ENCODE measurements around the gene APH1B. TPM values are rescaled to one million over a fixed set of nuclear protein-coding genes. Genes with fewer than 3 reads are reported as not detected.

APH1B gene
- total and polyA plus RNA-seq, 9 of the 15 experiments (the other 6 are each of a cell fraction or from before 2014, with no cell fraction given) = 5.1 to 9.7 (median 7.0) TPM

DNA sequence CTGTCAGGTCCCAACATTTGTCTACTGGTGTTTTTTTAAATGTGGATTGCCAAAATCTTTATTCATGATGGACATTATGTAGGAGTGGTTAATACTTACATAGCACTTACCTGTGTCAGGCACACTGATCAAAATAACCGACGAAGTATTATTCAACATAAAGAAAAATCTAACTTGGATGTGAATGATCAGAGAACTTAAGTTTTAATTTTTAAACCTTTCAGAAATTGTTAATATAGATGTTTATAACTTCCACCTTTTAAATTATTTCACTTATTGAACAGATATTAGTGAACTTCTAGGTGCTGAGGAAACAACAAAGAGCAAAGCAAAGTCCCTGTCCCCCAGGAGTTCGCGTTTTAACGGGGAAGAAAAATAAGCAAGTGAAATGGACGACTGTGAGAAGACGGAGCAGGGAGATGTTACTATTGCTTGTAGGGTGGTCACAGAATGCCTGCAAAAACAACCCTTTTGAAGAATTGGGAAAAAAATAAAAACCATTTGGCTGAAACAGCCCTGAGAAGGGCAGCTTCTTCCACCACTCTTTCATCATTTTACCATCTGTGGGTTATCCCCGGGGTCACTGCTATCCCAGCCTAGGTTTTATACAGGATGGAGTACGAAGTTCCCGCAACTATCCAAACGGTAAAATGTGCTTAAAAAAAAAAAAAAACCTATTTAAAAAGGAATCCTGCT is 915 bp upstream of the APH1B start (continued):
- TF ChIP-seq, protein P1, sequence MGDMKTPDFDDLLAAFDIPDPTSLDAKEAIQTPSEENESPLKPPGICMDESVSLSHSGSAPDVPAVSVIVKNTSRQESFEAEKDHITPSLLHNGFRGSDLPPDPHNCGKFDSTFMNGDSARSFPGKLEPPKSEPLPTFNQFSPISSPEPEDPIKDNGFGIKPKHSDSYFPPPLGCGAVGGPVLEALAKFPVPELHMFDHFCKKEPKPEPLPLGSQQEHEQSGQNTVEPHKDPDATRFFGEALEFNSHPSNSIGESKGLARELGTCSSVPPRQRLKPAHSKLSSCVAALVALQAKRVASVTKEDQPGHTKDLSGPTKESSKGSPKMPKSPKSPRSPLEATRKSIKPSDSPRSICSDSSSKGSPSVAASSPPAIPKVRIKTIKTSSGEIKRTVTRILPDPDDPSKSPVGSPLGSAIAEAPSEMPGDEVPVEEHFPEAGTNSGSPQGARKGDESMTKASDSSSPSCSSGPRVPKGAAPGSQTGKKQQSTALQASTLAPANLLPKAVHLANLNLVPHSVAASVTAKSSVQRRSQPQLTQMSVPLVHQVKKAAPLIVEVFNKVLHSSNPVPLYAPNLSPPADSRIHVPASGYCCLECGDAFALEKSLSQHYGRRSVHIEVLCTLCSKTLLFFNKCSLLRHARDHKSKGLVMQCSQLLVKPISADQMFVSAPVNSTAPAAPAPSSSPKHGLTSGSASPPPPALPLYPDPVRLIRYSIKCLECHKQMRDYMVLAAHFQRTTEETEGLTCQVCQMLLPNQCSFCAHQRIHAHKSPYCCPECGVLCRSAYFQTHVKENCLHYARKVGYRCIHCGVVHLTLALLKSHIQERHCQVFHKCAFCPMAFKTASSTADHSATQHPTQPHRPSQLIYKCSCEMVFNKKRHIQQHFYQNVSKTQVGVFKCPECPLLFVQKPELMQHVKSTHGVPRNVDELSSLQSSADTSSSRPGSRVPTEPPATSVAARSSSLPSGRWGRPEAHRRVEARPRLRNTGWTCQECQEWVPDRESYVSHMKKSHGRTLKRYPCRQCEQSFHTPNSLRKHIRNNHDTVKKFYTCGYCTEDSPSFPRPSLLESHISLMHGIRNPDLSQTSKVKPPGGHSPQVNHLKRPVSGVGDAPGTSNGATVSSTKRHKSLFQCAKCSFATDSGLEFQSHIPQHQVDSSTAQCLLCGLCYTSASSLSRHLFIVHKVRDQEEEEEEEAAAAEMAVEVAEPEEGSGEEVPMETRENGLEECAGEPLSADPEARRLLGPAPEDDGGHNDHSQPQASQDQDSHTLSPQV (IDR thresholded peaks at IDR 0.05) = 0 out of 2 replicates have a peak, but pooled peaks have one; percentile 17
- no peak for TF ChIP-seq ZNF444 (CRISPR knock-in tag; IDR thresholded peaks at IDR 0.05)
- TF ChIP-seq NR4A1 (CRISPR knock-in tag; IDR thresholded peaks at IDR 0.05) = no peak
- 0 out of 2 replicates have a peak, but pooled peaks have one; percentile 34 for TF ChIP-seq NR4A1 (tag; IDR thresholded peaks at IDR 0.05)
- no peak for TF ChIP-seq MAFK (IDR thresholded peaks at IDR 0.05; ENCODE audit: low read length)
- TF ChIP-seq SMARCC2 (IDR thresholded peaks at IDR 0.05; ENCODE audit: low read depth) = 0 out of 2 replicates have a peak, but pooled peaks have one; percentile 52
- TF ChIP-seq, protein P2, sequence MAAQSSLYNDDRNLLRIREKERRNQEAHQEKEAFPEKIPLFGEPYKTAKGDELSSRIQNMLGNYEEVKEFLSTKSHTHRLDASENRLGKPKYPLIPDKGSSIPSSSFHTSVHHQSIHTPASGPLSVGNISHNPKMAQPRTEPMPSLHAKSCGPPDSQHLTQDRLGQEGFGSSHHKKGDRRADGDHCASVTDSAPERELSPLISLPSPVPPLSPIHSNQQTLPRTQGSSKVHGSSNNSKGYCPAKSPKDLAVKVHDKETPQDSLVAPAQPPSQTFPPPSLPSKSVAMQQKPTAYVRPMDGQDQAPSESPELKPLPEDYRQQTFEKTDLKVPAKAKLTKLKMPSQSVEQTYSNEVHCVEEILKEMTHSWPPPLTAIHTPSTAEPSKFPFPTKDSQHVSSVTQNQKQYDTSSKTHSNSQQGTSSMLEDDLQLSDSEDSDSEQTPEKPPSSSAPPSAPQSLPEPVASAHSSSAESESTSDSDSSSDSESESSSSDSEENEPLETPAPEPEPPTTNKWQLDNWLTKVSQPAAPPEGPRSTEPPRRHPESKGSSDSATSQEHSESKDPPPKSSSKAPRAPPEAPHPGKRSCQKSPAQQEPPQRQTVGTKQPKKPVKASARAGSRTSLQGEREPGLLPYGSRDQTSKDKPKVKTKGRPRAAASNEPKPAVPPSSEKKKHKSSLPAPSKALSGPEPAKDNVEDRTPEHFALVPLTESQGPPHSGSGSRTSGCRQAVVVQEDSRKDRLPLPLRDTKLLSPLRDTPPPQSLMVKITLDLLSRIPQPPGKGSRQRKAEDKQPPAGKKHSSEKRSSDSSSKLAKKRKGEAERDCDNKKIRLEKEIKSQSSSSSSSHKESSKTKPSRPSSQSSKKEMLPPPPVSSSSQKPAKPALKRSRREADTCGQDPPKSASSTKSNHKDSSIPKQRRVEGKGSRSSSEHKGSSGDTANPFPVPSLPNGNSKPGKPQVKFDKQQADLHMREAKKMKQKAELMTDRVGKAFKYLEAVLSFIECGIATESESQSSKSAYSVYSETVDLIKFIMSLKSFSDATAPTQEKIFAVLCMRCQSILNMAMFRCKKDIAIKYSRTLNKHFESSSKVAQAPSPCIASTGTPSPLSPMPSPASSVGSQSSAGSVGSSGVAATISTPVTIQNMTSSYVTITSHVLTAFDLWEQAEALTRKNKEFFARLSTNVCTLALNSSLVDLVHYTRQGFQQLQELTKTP (IDR thresholded peaks at IDR 0.05; ENCODE audit: low read depth in 1 of 2, partially characterized antibody in 2 of 2) = peak in 1 of 2 experiments; percentile 62
- TF ChIP-seq TRIM24 (IDR thresholded peaks at IDR 0.05) = no peak
- peak; percentile 59; the same call in 1 of the 2 replicates for TF ChIP-seq GTF2E2 (tag; IDR thresholded peaks at IDR 0.05)
- 0 out of 2 replicates have a peak, but pooled peaks have one; percentile 34 for TF ChIP-seq NBN (IDR thresholded peaks at IDR 0.05; ENCODE audit: low read depth)
- TF ChIP-seq, protein P3, sequence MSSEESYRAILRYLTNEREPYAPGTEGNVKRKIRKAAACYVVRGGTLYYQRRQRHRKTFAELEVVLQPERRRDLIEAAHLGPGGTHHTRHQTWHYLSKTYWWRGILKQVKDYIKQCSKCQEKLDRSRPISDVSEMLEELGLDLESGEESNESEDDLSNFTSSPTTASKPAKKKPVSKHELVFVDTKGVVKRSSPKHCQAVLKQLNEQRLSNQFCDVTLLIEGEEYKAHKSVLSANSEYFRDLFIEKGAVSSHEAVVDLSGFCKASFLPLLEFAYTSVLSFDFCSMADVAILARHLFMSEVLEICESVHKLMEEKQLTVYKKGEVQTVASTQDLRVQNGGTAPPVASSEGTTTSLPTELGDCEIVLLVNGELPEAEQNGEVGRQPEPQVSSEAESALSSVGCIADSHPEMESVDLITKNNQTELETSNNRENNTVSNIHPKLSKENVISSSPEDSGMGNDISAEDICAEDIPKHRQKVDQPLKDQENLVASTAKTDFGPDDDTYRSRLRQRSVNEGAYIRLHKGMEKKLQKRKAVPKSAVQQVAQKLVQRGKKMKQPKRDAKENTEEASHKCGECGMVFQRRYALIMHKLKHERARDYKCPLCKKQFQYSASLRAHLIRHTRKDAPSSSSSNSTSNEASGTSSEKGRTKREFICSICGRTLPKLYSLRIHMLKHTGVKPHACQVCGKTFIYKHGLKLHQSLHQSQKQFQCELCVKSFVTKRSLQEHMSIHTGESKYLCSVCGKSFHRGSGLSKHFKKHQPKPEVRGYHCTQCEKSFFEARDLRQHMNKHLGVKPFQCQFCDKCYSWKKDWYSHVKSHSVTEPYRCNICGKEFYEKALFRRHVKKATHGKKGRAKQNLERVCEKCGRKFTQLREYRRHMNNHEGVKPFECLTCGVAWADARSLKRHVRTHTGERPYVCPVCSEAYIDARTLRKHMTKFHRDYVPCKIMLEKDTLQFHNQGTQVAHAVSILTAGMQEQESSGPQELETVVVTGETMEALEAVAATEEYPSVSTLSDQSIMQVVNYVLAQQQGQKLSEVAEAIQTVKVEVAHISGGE (CRISPR knock-in tag; IDR thresholded peaks at IDR 0.05) = peak in 1 of 3 experiments; percentile 11; a peak in 1 of 6 replicates
- TF ChIP-seq, protein P4, sequence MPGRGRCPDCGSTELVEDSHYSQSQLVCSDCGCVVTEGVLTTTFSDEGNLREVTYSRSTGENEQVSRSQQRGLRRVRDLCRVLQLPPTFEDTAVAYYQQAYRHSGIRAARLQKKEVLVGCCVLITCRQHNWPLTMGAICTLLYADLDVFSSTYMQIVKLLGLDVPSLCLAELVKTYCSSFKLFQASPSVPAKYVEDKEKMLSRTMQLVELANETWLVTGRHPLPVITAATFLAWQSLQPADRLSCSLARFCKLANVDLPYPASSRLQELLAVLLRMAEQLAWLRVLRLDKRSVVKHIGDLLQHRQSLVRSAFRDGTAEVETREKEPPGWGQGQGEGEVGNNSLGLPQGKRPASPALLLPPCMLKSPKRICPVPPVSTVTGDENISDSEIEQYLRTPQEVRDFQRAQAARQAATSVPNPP (IDR thresholded peaks at IDR 0.05; ENCODE audit: borderline replicate concordance, insufficient read depth, insufficient read length) = no peak
- TF ChIP-seq EHMT2 (IDR thresholded peaks at IDR 0.05) = no peak
